Activated CD4-positive, alpha-beta T cell treated with anti-CD3 and anti-CD28 coated beads, Interleukin-2, amount 50 U/mL, for 16 hours (primary cell): ENCODE data around the gene KLHDC3.
A peak's percentile ranks its signal among the peaks of the same experiment; 100 is the strongest.
"Not testable (repeated sequence)": the region's sequence is repeated elsewhere in the genome, so short reads cannot be mapped to it uniquely, and the experiment has no call there.

Experiments
- DNase-seq: peaks from one replicate; pipeline ENCODE4 v3.0.0-alpha.2; 2020

Gene KLHDC3

GRCh38 chr6:42988486-42989020 is 25.5 kb upstream of the KLHDC3 start:
- no peak for DNase-seq

GRCh38 chr6:42989923-42990322 is 24.1 kb upstream of the KLHDC3 start:
- no peak for DNase-seq

DNA sequence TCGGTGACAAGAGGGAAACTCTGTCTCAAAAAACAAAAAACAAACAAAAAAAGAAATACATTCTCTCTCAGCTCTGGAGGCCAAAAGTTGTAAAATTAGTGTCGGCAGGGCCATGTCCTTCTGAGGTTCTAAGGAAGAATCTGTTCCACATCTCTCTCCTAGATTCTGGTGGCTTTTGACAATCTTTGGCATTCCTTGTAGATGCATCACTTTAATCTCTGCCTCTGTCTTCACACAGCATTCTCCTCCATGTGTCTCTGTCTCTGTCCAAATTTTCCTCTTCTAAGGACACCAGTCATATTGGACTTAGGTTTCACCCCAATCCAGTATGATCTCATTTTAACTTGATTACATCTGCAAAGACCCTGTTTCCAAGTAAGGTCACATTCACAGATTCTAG is 20.6 kb upstream of the KLHDC3 start:
- no peak for DNase-seq

- DNase-seq: no peak
Measured at GRCh38 chr6:42996513-42996912, 17.5 kb upstream of the KLHDC3 start.

DNA sequence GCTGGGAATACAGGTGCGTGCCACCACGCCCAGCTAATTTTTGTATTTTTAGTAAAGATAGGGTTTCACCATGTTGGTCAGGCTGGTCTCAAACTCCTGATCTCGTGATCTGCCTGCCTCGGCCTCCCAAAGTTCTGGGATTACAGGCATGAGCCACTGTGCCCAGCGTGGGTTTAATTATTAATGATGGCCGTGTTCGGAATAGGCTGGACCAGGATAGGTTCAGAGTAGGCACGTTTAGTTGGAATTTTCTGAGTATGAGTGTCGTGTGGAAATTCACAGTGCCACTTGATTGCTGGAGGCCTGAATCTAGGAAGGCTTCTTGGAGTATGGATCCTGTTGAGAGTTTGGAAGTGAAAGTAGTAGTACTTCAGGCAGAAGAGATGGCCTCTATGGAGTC is 15.8 kb upstream of the KLHDC3 start:
- not testable (repeated sequence) for DNase-seq

- DNase-seq: no peak
Measured at GRCh38 chr6:43001843-43002242, 12.2 kb upstream of the KLHDC3 start.

- DNase-seq: no peak
Measured at GRCh38 chr6:43005844-43006243, 8.2 kb upstream of the KLHDC3 start.

DNA sequence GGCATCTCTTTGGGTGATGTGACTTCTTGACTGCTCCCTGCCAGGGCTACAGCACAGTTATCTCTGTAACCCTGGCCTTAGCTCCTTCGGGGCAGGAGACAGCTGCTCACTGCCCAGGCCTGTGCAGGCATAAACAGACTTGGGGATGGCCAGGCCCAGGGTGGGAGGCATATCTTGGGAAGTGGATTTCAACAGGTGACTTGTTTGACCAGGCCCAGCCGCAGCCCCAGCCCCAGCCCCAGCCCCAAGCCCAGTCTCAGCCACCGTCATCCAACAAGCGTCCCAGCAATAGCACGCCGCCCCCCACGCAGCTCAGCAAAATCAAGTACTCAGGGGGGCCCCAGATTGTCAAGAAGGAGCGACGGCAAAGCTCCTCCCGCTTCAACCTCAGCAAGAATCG is 7.8 kb upstream of the KLHDC3 start:
- DNase-seq: no peak

GRCh38 chr6:43007126-43007525 is 6.9 kb upstream of the KLHDC3 start:
- no peak for DNase-seq

GRCh38 chr6:43009124-43009523 is 4.9 kb upstream of the KLHDC3 start:
- peak; percentile 35 for DNase-seq

GRCh38 chr6:43011207-43011606 is 2.8 kb upstream of the KLHDC3 start:
- DNase-seq: no peak

DNA sequence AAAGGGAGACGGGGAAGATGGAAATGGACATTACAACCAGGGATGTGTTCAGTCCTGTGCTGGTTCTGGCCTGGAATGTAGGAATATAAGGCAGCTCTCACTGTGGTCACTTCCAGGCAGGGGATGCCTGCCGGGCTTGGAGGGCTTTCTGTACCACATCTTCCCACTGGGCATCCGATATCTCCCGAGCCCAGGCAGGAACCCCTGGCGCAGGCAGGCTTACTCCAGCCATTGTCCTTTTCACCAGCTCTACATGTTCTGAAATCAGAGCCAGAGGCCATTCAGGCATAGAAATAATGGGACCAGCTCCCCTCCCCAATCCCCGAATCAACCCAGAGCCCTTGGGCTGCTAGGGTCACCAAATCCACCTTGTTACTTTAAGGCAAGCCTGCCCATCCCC is 1.7 kb upstream of the KLHDC3 start:
- no peak for DNase-seq

GRCh38 chr6:43013097-43013842 is 779 bp upstream of the KLHDC3 start:
- DNase-seq: peak; percentile 7

GRCh38 chr6:43014434-43014909 is 423 bp downstream of the KLHDC3 start:
- no peak for DNase-seq

GRCh38 chr6:43016176-43016942 is 2.3 kb downstream of the KLHDC3 start:
- DNase-seq: no peak

DNA sequence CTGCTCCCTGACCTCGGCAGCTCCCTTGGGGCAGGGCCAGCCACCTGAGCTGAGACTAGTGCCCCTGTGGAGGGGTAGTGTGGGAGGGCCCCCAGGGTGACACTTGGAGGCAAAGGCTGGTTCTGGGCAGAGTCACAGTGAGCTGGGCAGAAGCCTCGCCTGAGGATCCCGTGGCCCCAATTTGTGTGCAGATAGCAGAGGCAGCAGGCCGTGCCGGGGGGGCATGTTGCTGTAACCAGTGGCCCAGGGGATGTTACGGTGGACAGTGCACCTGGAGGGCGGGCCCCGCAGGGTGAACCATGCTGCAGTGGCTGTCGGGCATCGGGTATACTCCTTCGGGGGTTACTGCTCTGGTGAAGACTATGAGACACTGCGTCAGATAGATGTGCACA is 2.9 kb downstream of the KLHDC3 start:
- no peak for DNase-seq

DNA sequence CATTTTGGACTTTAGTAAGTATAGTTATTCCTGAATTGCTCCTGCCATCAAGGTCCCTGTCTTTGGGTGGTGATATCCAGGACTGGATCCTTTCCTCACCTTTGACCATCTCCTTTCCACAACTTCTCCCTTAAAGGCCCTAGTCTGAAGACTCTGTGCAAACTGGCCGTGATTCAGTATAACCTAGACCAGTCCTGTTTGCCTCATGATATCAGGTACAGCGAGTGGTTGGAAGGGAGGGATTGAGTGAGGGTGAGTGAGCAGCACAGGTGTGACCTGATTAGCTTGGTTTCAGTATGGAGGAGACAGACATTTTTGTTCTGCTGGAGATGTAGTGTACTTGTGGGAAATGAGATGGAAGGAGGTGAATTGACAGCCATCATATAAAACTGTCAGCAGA is 5.1 kb downstream of the KLHDC3 start:
- no peak for DNase-seq

DNA sequence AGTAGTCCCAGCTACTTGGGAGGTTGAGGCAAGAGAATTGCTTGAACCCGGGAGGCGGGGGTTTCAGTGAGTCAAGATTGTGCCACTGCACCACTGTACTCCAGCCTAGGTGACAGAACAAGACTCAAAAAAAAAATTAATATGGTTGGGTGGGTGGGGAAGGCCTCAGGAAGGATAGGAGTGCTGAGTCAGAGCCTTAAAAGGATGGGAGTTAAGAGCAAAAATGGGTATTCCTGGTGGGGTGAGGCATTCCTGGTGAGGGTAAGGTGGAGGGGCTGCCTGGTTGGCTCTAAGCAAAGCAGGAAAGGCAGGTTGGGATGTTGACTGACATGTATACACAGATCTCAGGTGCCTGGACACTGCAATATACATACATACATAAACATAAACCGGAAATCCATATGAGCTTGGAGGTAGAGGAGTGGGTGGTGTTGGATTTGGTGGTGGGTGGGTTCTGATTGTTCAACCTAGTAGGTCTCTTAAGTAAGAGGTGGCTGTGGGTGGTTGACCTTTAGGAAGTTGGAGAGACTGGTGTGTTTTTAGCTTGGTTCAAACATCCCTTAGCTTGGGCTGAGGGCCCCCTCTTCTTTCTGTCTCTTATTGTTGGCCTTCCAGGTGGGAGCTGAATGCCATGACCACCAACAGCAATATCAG is 6.1 kb downstream of the KLHDC3 start:
- no peak for DNase-seq

DNA sequence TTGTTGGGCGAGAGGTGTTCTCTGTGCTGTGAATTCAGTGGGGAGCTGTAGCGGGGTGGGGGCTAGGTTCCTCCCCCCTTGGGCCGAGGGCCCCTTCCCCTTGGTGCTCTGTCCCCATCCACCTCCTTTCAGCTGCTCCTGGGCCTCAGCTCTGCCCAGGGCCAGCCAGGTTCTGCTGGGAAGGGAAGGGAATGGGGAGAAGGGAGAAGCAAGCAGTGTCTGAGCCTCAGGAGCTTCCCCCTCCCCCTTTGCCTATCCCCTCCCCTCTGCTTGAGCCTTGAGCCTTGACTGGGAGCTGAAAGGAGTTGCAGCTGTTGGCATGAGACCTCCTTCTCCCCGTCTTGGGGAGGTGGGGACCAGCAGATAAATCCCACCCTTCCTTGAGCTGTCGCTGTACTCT is 6.8 kb downstream of the KLHDC3 start:
- no peak for DNase-seq

DNA sequence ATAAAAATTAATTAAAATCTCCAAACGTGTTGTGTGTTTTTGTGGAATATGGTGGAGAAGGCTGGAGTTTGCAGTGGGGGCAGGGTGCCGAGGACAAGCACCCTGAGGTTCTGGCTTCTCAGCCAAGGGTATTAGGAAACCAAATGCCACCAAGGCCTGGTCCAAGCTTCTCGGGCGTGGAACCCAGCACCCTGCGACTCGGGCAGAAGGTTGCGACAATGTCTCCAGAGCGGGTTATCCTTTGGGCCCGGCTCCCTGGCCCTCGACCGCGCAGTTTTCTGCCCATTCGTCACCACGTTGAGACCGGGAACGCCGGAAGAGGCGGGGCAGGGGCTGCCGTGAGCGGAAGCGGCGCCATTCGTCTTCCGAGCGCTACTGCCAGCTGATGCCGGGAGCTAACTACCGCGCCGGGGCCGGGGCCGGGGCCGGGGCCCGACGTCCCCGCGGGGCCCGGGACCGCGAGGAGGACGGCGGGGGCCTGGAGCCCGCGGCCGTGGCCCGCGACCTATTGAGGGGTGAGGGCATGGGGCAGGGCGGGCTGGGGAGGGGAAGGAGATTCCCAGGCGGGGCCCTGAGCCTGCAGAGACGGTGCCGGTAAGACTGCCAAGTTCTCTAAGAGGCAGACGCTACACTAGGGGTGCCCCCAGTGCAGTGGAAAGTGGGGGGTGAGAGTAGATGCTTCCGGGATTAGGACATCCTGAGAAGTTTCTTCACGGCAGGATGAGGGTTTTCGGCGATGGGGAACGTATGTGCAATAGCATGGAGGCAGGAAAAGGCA is 7.4 kb downstream of the KLHDC3 start, which contains the start of gene RRP36:
Gene RRP36, plus strand, starts transcription at position 354 of the 778 bp plus-strand sequence. Its CDS starts 32 bp downstream, at position 386.
- peak; percentile 81 for DNase-seq

DNA sequence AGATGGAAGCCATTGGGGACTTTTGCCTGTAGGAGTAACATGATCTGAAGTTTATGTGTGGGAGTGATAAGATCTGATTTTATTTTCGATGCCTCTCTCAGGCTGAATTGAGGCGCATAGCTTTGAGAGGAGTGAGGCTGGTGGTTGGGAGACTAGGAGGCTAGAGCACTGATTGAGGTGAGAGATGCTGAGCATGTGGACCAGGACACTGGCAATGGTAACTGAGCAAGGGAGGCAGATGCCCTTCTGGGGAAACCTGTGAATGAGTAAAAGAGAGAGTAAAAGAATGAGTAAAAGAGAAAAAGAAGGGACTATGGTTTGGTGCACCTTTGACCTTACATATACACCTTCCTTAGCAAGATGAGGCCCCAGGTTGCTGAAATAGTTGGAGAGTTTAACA is 10.4 kb downstream of the KLHDC3 start:
- DNase-seq: peak; percentile 48

GRCh38 chr6:43026365-43026764 is 12.3 kb downstream of the KLHDC3 start:
- DNase-seq: no peak

GRCh38 chr6:43029120-43029519 is 15.1 kb downstream of the KLHDC3 start:
- DNase-seq: no peak
